Middle frontal gyrus (tissue), 1 donor: ENCODE measurements around the gene LMNA.
A peak's percentile ranks its signal among the peaks of the same experiment; 100 is the strongest.
"Not testable (repeated sequence)": the region's sequence is repeated elsewhere in the genome, so short reads cannot be mapped to it uniquely, and the experiment has no call there.

Experiments used
- DNase-seq: peaks from one replicate; pipeline ENCODE4 v3.0.0-alpha.2; 2015; ENCODE audit warnings: low spot score; ENCODE audit errors: extremely low spot score

LMNA gene

GRCh38 chr1:156121005-156121404, 6.5 kb downstream of the LMNA start:
- DNase-seq = not testable (repeated sequence)

- no peak for DNase-seq
These were observed 6.9 kb downstream of the LMNA start for GRCh38 chr1:156121457-156121856.

- no peak for DNase-seq
These were observed 7.6 kb downstream of the LMNA start for GRCh38 chr1:156122086-156122485.

- no peak for DNase-seq
These were observed 8.2 kb downstream of the LMNA start for GRCh38 chr1:156122519-156123355.

- peak; percentile 73 for DNase-seq
These were observed 9.1 kb downstream of the LMNA start for GRCh38 chr1:156123356-156124196.

- DNase-seq = no peak
These were observed 10.3 kb downstream of the LMNA start for GRCh38 chr1:156124557-156125483.

- DNase-seq = not testable (repeated sequence)
These were observed 11.0 kb downstream of the LMNA start for GRCh38 chr1:156125544-156125943.

GRCh38 chr1:156126043-156126629, 11.6 kb downstream of the LMNA start:
- no peak for DNase-seq

GRCh38 chr1:156126630-156127534, 12.4 kb downstream of the LMNA start:
- no peak for DNase-seq

- no peak for DNase-seq
These were observed 13.8 kb downstream of the LMNA start for GRCh38 chr1:156128308-156128653.

GRCh38 chr1:156128654-156129597, 14.4 kb downstream of the LMNA start:
- no peak for DNase-seq

GRCh38 chr1:156129687-156130577, 15.4 kb downstream of the LMNA start:
- DNase-seq = no peak

- DNase-seq = no peak
These were observed 16.0 kb downstream of the LMNA start for GRCh38 chr1:156130578-156130942.

GRCh38 chr1:156134716-156135435, 20.4 kb downstream of the LMNA start:
- DNase-seq = no peak

- no peak for DNase-seq
These were observed 21.7 kb downstream of the LMNA start for GRCh38 chr1:156135930-156136871.

GRCh38 chr1:156136970-156137483, 22.5 kb downstream of the LMNA start:
- no peak for DNase-seq
